Right atrium auricular region (tissue), 2 donors: ENCODE measurements around the gene NF1. TPM values are rescaled to one million over a fixed set of nuclear protein-coding genes. Genes with fewer than 3 reads are reported as not detected.

Experiments
- DNase-seq: peaks from one replicate; pipeline ENCODE4 v3.0.0-alpha.2; 2019; ENCODE audit warnings: low spot score
- H3K27ac ChIP-seq, 2 donors: fragments of 200-600 bp; sonication (generic); 1 replicate in 1 of 2; 2 replicates in 1 of 2; pipeline ENCODE4 v1.5.1; 2016 to 2019
- H3K27me3 ChIP-seq, 2 donors: fragments of 200-600 bp; sonication (generic); one replicate each; pipeline versions ENCODE4 v1.5.1 to v1.6.0; 2017 to 2019
- H3K36me3 ChIP-seq: fragments of 200-600 bp; sonication (generic); one replicate; pipeline ENCODE4 v1.5.1; 2016
- H3K4me1 ChIP-seq, 2 donors: fragments of 200-600 bp; sonication (generic); one replicate each; pipeline versions ENCODE4 v1.5.1 to v1.6.0; 2017 to 2019
- H3K4me3 ChIP-seq, 2 donors: fragments of 200-600 bp; sonication (generic); 1 replicate in 1 of 2; 2 replicates in 1 of 2; pipeline ENCODE4 v1.5.1; 2017 to 2019; ENCODE audit warnings: mild to moderate bottlenecking in 1 of 2, moderate library complexity in 1 of 2
- H3K9me3 ChIP-seq, 2 donors: fragments of 200-600 bp; sonication (generic); one replicate each; pipeline ENCODE4 v1.5.1; 2019
- total RNA-seq, 2 donors: library from RNA; depleted of rRNA; stranded (reverse); fragments of >200 nt; gene quantifications; one replicate each; pipeline ENCODE4 v1.1.0, GENCODE V29; 2016
- TF ChIP-seq, protein P1 (sequence below), 2 donors: fragments of 200-600 bp; sonication (generic); IDR thresholded peaks; one replicate each; pipeline ENCODE4 v1.5.1; 2019; ENCODE audit warnings: antibody characterized with exemption in 2 of 2

Gene NF1
- total RNA-seq, 2 donors from 2014 or later = 47.5 to 51.4 TPM

- TF ChIP-seq, protein P1, sequence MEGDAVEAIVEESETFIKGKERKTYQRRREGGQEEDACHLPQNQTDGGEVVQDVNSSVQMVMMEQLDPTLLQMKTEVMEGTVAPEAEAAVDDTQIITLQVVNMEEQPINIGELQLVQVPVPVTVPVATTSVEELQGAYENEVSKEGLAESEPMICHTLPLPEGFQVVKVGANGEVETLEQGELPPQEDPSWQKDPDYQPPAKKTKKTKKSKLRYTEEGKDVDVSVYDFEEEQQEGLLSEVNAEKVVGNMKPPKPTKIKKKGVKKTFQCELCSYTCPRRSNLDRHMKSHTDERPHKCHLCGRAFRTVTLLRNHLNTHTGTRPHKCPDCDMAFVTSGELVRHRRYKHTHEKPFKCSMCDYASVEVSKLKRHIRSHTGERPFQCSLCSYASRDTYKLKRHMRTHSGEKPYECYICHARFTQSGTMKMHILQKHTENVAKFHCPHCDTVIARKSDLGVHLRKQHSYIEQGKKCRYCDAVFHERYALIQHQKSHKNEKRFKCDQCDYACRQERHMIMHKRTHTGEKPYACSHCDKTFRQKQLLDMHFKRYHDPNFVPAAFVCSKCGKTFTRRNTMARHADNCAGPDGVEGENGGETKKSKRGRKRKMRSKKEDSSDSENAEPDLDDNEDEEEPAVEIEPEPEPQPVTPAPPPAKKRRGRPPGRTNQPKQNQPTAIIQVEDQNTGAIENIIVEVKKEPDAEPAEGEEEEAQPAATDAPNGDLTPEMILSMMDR (IDR thresholded peaks at IDR 0.05) = no peak
- H3K27me3 ChIP-seq = no peaks in the 10 kb centered on the region
- no peak overlapping the region for H3K4me3 ChIP-seq
- H3K27ac ChIP-seq = no peak overlapping the region
- H3K4me1 ChIP-seq = no peaks in the 10 kb centered on the region
- no peaks in the 10 kb centered on the region for H3K9me3 ChIP-seq
- no peak for DNase-seq
- no peaks in the 10 kb centered on the region for H3K36me3 ChIP-seq
Observed at GRCh38 chr17:31061678-31062077, 33.1 kb upstream of the NF1 start.

- Histone ChIP-seq H3K27ac (no peak overlapping the region), H3K4me1 (no peaks in the 10 kb centered on the region), H3K27me3 (no peaks in the 10 kb centered on the region), H3K36me3 (no peaks in the 10 kb centered on the region), H3K9me3 (no peaks in the 10 kb centered on the region), H3K4me3 (no peak overlapping the region)
- DNase-seq = no peak
- TF ChIP-seq, protein P1 (IDR thresholded peaks at IDR 0.05) = no peak
Observed at GRCh38 chr17:31062346-31062745, 32.4 kb upstream of the NF1 start.

DNA sequence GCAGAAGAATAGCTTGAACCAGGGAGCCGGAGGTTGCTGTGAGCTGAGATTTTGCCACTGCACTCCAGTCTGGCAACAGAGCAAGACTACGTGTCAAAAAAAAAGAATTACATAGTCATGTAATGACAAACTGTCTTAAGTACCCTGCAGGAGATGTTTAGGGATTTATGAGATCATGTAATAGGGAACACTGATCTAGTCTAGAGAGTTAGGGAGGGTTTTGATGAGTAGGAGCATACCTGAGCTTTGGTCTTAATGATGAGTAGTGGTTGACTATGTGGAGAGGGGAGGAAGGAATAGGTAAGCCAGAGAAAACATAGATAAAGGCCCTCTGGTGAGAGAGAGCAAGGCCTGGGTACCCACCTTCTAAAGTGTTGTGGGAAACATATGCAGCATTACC is 30.1 kb upstream of the NF1 start:
- Histone ChIP-seq H3K36me3 (no peaks in the 10 kb centered on the region), H3K27me3 (no peaks in the 10 kb centered on the region), H3K4me3 (no peak overlapping the region), H3K9me3 (no peaks in the 10 kb centered on the region), H3K4me1 (peaks cover 0 to 11% of the 10 kb centered on the region in 2 donors), H3K27ac (no peak overlapping the region)
- TF ChIP-seq, protein P1 (IDR thresholded peaks at IDR 0.05) = no peak
- no peak for DNase-seq

DNA sequence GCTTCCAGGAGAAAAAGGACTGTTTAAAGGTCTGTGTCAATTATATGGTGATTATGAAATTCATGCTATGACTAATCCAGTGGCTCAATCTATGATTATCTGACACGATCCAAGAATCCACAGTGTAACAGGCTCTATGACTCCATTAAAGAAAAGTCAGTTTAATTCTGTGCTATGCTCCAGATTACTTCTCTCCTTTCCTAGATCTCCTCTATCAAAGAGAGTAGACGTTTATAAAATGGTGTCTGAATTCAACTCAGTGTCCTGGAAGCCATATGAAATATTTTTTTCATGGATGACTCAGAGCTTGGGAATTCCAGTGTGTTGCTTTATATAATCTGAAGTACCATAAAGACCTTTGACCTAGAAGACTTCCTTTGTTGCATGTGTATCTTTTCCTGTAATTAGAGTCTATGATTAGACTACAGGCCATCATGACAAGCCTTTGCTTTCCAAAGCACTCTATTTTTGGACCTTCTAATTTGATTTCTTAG is 27.0 kb upstream of the NF1 start:
- H3K36me3 ChIP-seq = no peaks in the 10 kb centered on the region
- peak overlapping the region in 1 of 2 donors; percentile 27 for H3K27ac ChIP-seq
- TF ChIP-seq, protein P1 (IDR thresholded peaks at IDR 0.05) = no peak
- H3K4me3 ChIP-seq = no peak overlapping the region
- H3K27me3 ChIP-seq = no peaks in the 10 kb centered on the region
- peaks cover 0 to 11% of the 10 kb centered on the region in 2 donors for H3K4me1 ChIP-seq
- DNase-seq = no peak
- H3K9me3 ChIP-seq = no peaks in the 10 kb centered on the region

DNA sequence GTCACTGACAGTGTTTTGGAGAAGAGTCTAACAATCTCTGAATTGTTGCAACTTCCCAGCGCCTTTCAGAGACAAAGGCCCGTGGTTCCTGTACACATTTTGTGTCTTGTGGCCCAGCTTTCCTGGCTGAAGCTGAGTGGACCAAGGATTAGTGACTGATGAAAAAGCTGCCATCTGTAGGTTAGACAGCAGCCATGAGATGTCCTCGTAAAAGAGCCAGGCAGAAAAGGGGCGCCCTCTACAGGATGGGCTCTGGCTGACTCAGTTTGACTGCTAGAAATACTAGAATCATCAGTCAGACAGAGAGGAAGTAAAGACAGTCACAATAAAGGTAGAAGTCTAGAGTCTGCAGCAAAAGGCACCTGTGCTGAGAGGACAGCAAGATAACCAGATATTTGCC is 26.5 kb upstream of the NF1 start:
- H3K9me3 ChIP-seq = no peaks in the 10 kb centered on the region
- H3K27me3 ChIP-seq = no peaks in the 10 kb centered on the region
- TF ChIP-seq, protein P1 (IDR thresholded peaks at IDR 0.05) = peak in 1 of 2 donors; percentile 38
- H3K4me3 ChIP-seq = no peak overlapping the region
- H3K36me3 ChIP-seq = no peaks in the 10 kb centered on the region
- peaks cover 0 to 11% of the 10 kb centered on the region in 2 donors for H3K4me1 ChIP-seq
- DNase-seq = no peak
- H3K27ac ChIP-seq = peak overlapping the region in 1 of 2 donors; percentile 27

DNA sequence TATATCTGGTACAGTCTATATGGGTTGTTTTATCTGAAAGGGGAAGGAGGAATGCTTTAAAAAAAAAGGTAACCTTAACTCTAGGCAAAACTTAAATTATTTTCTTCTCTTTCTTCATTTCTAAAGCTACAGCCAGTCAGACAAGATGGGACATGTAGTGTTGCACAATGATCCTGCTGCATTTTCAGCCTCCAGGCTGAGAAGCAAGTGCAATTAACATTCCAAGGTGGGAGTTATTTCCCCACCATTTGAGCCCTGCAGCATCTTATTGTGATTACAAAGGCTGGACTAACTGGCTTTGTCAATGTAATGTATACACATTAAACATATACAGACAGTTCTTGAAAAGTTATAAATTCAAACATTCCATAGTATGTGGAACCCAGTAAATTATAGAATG is 22.6 kb upstream of the NF1 start:
- TF ChIP-seq, protein P1 (IDR thresholded peaks at IDR 0.05) = no peak
- no peaks in the 10 kb centered on the region for H3K36me3 ChIP-seq
- H3K9me3 ChIP-seq = no peaks in the 10 kb centered on the region
- no peaks in the 10 kb centered on the region for H3K27me3 ChIP-seq
- H3K4me1 ChIP-seq = peaks cover 0 to 11% of the 10 kb centered on the region in 2 donors
- DNase-seq = no peak
- no peak overlapping the region for H3K27ac ChIP-seq
- no peak overlapping the region for H3K4me3 ChIP-seq
